GM13976 (cell line): ENCODE data around the gene MRPL36.
A peak's percentile ranks its signal among the peaks of the same experiment; 100 is the strongest.

Experiments used
- DNase-seq: peaks from one replicate; pipeline ENCODE4 v3.0.0; 2012; ENCODE audit warnings: low spot score
- in situ Hi-C: fragments of 300-500 bp; cut with MboI; formaldehyde crosslinking; loops from one replicate; pipeline ENCODE4 v1.12.0; 2022; ENCODE audit warnings: low sequenced_read_pairs, mixed read lengths, inconsistent platforms; ENCODE audit not compliant: unreplicated experiment
- TF ChIP-seq, protein P1 (sequence below): IDR thresholded peaks from 2 replicates; pipeline ENCODE4 v1.5.1; 2012; ENCODE audit warnings: borderline replicate concordance, mild to moderate bottlenecking; ENCODE audit not compliant: insufficient read depth; ENCODE audit errors: extremely low read depth, missing control alignments, control extremely low read depth

MRPL36 gene

GRCh38 chr5:1777281-1778137 is 22.1 kb downstream of the MRPL36 start:
- in situ Hi-C loops = no loop called here
- TF ChIP-seq, protein P1, sequence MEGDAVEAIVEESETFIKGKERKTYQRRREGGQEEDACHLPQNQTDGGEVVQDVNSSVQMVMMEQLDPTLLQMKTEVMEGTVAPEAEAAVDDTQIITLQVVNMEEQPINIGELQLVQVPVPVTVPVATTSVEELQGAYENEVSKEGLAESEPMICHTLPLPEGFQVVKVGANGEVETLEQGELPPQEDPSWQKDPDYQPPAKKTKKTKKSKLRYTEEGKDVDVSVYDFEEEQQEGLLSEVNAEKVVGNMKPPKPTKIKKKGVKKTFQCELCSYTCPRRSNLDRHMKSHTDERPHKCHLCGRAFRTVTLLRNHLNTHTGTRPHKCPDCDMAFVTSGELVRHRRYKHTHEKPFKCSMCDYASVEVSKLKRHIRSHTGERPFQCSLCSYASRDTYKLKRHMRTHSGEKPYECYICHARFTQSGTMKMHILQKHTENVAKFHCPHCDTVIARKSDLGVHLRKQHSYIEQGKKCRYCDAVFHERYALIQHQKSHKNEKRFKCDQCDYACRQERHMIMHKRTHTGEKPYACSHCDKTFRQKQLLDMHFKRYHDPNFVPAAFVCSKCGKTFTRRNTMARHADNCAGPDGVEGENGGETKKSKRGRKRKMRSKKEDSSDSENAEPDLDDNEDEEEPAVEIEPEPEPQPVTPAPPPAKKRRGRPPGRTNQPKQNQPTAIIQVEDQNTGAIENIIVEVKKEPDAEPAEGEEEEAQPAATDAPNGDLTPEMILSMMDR = no peak
- no peak for DNase-seq

DNA sequence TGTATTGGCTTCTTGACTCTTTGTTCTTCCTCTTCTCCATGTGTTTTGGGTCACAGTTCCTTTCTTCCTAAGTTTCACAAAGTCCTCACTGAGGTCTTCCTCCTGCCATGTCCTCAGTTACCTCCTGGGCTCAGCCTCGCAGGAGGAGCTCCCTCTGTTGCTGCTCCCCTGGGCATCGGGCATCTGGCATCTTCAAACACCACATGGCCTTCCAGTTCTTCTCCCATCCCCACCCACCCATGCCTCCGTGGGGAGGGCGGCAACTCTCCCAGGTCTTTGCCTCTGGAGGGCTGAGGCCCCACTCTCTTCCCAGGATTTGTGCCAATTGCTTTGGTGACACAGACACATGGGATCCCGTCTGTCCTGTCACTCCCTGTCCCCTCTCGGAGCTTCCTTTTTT is 22.8 kb downstream of the MRPL36 start:
- no peak for DNase-seq
- in situ Hi-C loops = no loop called here
- TF ChIP-seq, protein P1 = no peak

DNA sequence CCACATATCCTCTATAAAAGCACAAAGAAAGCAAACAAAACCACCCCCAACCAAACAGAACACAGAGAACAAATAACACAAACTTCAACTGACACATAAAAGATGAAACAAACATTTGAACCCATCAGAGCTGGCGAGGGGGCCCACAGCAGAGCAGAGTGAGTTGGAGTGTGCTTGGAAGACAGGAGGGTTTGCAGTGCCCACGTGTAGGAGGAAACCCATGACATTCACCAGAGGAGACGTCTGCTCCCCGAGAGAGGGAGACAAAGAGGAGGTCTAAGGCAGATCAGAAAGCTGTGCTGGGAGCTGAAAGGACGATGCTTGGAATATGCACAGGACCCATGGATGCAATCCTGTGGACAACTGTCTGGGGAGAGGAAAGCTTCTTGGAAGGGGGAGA is 27.0 kb downstream of the MRPL36 start:
- DNase-seq = no peak
- in situ Hi-C loops = no loop called here
- TF ChIP-seq, protein P1 = peak; percentile 18

DNA sequence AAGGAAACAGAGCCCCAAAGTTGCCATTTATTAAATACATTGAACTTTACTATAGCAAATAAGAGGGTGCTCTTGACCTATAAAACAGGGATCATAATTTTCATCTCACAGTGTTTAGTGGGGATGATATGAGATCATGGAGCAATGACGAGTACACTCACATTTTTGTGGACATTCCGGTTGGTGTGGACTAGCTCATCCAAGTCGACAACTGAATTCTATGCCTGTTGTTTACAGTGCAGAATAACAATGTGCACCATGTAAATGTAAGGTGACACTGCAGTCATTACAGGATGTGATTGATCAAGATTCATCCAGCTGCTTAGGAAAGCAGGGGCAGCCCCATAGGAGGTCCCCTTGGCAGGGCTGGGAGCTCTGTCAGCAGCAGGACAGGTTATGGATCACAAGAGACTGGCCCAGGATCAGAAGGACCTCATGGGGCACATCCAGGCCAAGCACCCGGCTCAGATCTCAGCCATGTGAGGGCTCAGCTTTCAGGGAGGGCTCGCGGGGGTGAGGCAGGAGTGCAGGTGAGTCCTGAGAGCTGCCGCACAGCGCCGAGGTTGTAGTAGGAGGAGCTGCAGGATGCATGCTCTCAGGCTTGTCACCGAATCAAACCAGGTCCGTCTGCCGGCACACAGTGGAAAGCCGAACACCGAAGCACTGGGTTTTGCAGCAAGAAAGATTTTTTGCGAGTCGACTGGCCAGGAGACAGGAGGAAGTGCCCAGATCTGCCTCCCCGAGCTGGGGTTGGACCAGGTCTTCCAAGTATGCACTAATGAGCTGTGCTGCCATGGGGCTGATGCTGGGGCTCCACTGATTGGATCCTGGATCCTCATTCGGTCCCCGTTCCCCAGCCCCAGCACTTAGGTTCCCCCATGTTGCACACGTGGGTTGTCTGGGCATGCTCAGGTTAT is 28.2 kb downstream of the MRPL36 start:
- TF ChIP-seq, protein P1 = no peak
- no peak for DNase-seq
- in situ Hi-C loops = no loop called here

DNA sequence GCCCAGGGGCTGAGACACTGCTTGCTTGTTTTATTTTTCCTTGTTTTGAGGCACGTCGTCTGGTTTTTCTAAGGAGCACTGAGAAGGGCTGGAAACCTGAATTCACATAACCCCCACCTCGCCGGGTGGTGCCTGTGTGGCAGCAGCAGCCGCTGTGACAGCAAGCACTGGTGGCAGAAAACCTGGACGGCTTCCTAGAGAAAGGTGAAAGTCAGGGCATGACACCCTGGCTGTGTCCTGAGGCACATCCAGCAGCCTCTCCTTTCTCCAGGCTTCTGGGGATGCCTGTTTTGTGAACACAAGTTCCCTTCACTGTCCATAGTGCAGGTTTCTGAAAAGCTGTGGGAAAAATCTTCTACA is 29.2 kb downstream of the MRPL36 start:
- TF ChIP-seq, protein P1 = no peak
- in situ Hi-C loops = no loop called here
- no peak for DNase-seq

DNA sequence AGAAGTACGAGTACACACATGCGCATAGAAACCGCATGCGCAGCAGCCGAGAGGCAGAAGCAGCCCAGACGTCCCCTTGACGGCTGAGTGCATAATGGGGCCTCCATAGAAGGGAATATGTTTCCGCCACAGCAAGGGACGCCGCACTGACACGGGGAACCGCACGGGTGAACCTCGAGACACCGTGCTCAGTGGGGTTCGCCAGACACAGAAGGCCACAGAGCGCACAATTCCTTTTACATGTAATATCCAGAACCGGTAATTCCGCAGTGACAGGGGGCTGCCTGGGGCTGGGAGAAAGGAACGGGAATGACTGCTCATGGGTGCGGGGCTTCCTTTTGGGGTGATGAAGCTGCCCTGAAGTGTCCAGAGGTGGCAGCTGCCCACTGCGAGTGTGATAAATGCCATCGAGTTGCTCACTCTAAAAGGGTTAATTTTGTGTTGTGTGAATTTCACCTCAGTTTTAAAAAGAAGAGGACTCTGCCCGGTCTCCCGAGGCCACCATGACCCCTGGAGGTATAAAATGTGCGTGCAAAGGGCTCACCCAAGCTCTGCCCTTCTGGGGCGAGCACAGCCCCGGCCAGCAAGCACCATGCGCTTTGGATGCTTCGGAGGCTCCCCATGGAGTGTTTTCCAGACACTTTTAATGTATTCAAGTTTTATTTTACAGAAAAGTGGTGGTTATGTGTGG is 29.7 kb downstream of the MRPL36 start:
- TF ChIP-seq, protein P1 = no peak
- DNase-seq = no peak
- in situ Hi-C loops = no loop called here
